Sigmoid colon (tissue), 7 donors: ENCODE measurements around the gene GPBP1. TPM values are rescaled to one million over a fixed set of nuclear protein-coding genes. Genes with fewer than 3 reads are reported as not detected.

ENCODE experiments used
- DNase-seq: peaks from one replicate; pipeline ENCODE4 v3.0.0-alpha.2; 2019
- H3K27ac ChIP-seq, 4 donors: fragments of 200-600 bp; sonication (generic); one replicate each; pipeline ENCODE4 v1.5.1; 2016 to 2019; ENCODE audit warnings: mild to moderate bottlenecking in 1 of 4
- H3K27me3 ChIP-seq, 3 donors: fragments of 200-600 bp; sonication (generic); one replicate each; pipeline ENCODE4 v1.5.1; 2019; ENCODE audit warnings: mild to moderate bottlenecking in 1 of 3
- H3K36me3 ChIP-seq, 4 donors: fragments of 200-600 bp; sonication (generic); one replicate each; pipeline ENCODE4 v1.5.1; 2016 to 2019
- H3K4me1 ChIP-seq, 4 donors: fragments of 200-600 bp; sonication (generic); one replicate each; pipeline ENCODE4 v1.5.1; 2017 to 2019
- H3K4me3 ChIP-seq, 4 donors: fragments of 200-600 bp; sonication (generic); one replicate each; pipeline ENCODE4 v1.5.1; 2017 to 2019; ENCODE audit warnings: mild to moderate bottlenecking in 2 of 4, moderate library complexity in 1 of 4
- H3K9me3 ChIP-seq, 4 donors: fragments of 200-600 bp in 3 of 4; sonication (generic) in 3 of 4; one replicate each; pipeline versions ENCODE4 v1.5.1 to v1.6.1; 2013 to 2019
- CTCF ChIP-seq, 4 experiments: fragments of 450-650 bp in 3 of 4; fragments of 200-600 bp in 1 of 4; IDR thresholded peaks; one replicate each; pipeline ENCODE4 v1.5.1; 2016 to 2019; ENCODE audit warnings: antibody characterized with exemption in 4 of 4, mild to moderate bottlenecking in 3 of 4, moderate library complexity in 2 of 4
- EP300 ChIP-seq, 4 donors: sonication (generic); formaldehyde crosslinking; IDR thresholded peaks; one replicate each; pipeline ENCODE4 v1.6.1; 2017; ENCODE audit warnings: antibody characterized with exemption in 4 of 4
- POLR2A ChIP-seq, 2 donors: fragments of 450-650 bp; IDR thresholded peaks; one replicate each; pipeline ENCODE4 v1.6.1; 2016; ENCODE audit warnings: antibody characterized with exemption in 2 of 2, mild to moderate bottlenecking in 2 of 2, moderate library complexity in 2 of 2
- POLR2AphosphoS5 ChIP-seq, 4 donors: sonication (generic); formaldehyde crosslinking; IDR thresholded peaks; one replicate each; pipeline ENCODE4 v1.6.1; 2017; ENCODE audit warnings: antibody characterized with exemption in 4 of 4
- WGBS, 2 donors: extraction: QIAGEN DNeasy Blood & Tissue Kit; methylation state at CpG; one replicate each; pipeline ENCODE4 v1.1.7; 2013; 5-methylcytosine and 5-hydroxymethylcytosine counted together
- intact Hi-C: fragments of 100-400 bp; cut with DNase I; formaldehyde crosslinking; loops from one replicate; pipeline ENCODE4 v1.15.1; 2023
- polyA plus RNA-seq, 3 donors: library from polyadenylated mRNA; stranded (reverse); fragments of 200-250 nt; gene quantifications; one replicate each; pipeline ENCODE4 v1.2.3, GENCODE V29; 2013
- total RNA-seq, 4 donors: library from RNA; depleted of rRNA; stranded (reverse); fragments of >200 nt; gene quantifications; one replicate each; pipeline ENCODE4 v1.1.0, GENCODE V29; 2016
- donor health status: healthy with polysubstance abuse.
- donor health status: Bipolar disorder and iron deficiency.
- donor health status: healthy.

Gene GPBP1
- total and polyA plus RNA-seq, 7 donors = 32.4 to 69.2 (median 52.3) TPM

DNA sequence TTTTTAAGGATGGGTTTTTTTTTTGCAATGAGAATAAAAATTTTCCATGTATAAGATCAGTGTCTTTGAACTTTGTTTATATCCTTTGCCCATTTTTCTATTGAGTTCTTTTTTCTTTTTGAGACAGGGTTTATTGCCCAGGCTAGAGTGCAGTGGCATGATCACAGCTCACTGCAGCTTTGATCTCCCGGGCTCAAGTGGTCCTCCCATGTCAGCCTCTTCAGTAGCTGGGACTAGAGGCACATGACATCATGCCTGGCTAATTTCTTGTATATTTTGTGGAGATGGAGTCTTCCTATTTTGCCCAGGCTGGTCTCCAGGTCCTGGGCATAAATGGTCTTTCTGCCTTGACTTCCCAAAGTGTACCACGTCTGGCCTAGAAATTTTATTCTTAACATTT, 21.2 kb downstream of the GPBP1 start:
- TF ChIP-seq CTCF (IDR thresholded peaks at IDR 0.05) (no peak), EP300 (IDR thresholded peaks at IDR 0.05) (no peak), POLR2AphosphoS5 (IDR thresholded peaks at IDR 0.05) (no peak), POLR2A (IDR thresholded peaks at IDR 0.05) (no peak)
- intact Hi-C loops = no loop called here
- Histone ChIP-seq H3K9me3 (no peaks in the 10 kb centered on the region), H3K4me1 (peaks cover 0 to 20% (median 11%) of the 10 kb centered on the region in 4 donors), H3K27ac (no peak overlapping the region), H3K36me3 (peaks cover 0 to 8% (median 4%) of the 10 kb centered on the region in 4 donors), H3K27me3 (no peaks in the 10 kb centered on the region), H3K4me3 (no peak overlapping the region)
- 88 to 94% methylated on average over 2 of the region's 2 CpGs for WGBS, 2 donors
- DNase-seq = no peak

- no peaks in the 10 kb centered on the region for H3K36me3 ChIP-seq
- H3K4me1 ChIP-seq = peaks cover 0 to 33% (median 27%) of the 10 kb centered on the region in 4 donors
- no peak overlapping the region for H3K27ac ChIP-seq
- no peak overlapping the region for H3K4me3 ChIP-seq
- H3K27me3 ChIP-seq = no peaks in the 10 kb centered on the region
- DNase-seq = no peak
- WGBS, 2 donors = 11 to 30% methylated on average over 8 of the region's 8 CpGs
- intact Hi-C loops = no loop called here
- TF ChIP-seq POLR2A (IDR thresholded peaks at IDR 0.05) (no peak), CTCF (IDR thresholded peaks at IDR 0.05) (no peak), POLR2AphosphoS5 (IDR thresholded peaks at IDR 0.05) (no peak), EP300 (IDR thresholded peaks at IDR 0.05) (no peak)
- no peaks in the 10 kb centered on the region for H3K9me3 ChIP-seq
Observed at GRCh38 chr5:57199866-57200265, 26.0 kb downstream of the GPBP1 start.

GRCh38 chr5:57202811-57203210, 29.0 kb downstream of the GPBP1 start:
- Histone ChIP-seq H3K36me3 (no peaks in the 10 kb centered on the region), H3K9me3 (no peaks in the 10 kb centered on the region), H3K4me1 (peaks cover 0 to 63% (median 48%) of the 10 kb centered on the region in 4 donors), H3K27me3 (no peaks in the 10 kb centered on the region), H3K27ac (no peak overlapping the region), H3K4me3 (no peak overlapping the region)
- TF ChIP-seq POLR2AphosphoS5 (IDR thresholded peaks at IDR 0.05) = no peak
- TF ChIP-seq EP300 (IDR thresholded peaks at IDR 0.05) = no peak
- no peak for TF ChIP-seq CTCF (IDR thresholded peaks at IDR 0.05)
- TF ChIP-seq POLR2A (IDR thresholded peaks at IDR 0.05) = no peak
- intact Hi-C loops = no loop called here
- no peak for DNase-seq
- WGBS, 2 donors = 65 to 84% methylated on average over 1 of the region's 1 CpG

DNA sequence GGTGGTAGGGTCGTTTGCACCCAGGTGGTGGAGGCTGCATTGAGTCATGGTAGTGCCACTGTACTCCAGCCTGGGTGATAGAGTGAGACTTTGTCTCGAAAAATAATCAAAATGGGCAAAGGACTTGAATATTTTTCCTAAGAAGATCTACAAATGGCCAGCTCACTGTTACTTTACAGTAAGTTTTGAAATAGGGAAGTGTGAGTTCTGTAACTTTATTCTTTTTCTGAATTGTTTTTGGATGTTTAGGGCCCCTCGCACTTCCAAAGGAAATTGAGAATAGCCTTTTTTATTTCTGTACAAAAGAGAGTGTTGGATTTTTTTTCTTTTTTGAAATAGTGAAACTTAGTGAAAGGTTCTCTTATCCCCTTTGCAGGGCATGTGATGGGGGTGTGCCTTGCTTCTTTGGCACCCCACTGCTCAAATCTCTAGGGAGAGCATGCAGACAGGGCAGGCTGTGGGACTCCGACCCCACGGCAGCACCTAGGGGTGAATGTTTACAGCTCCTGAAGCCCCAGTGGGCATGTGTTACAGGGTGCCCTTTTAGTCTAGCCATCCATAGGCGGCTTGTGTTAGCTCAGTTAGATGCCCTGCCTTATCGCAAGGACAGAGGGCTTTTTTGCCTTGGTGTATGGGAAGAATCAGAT, 33.3 kb downstream of the GPBP1 start:
- TF ChIP-seq EP300 (IDR thresholded peaks at IDR 0.05) (no peak), POLR2AphosphoS5 (IDR thresholded peaks at IDR 0.05) (no peak), POLR2A (IDR thresholded peaks at IDR 0.05) (no peak), CTCF (IDR thresholded peaks at IDR 0.05) (no peak)
- peak overlapping the region; percentile 46 to 81 (median 68) for H3K27ac ChIP-seq
- H3K4me1 ChIP-seq = peaks cover 0 to 75% (median 44%) of the 10 kb centered on the region in 4 donors
- 78 to 90% methylated on average over 7 of the region's 7 CpGs for WGBS, 2 donors
- intact Hi-C loops = no loop called here
- H3K4me3 ChIP-seq = no peak overlapping the region
- no peaks in the 10 kb centered on the region for H3K36me3 ChIP-seq
- no peak for DNase-seq
- no peaks in the 10 kb centered on the region for H3K27me3 ChIP-seq
- no peaks in the 10 kb centered on the region for H3K9me3 ChIP-seq

GRCh38 chr5:57207681-57208080, 33.8 kb downstream of the GPBP1 start:
- intact Hi-C loops = no loop called here
- Histone ChIP-seq H3K9me3 (no peaks in the 10 kb centered on the region), H3K4me1 (peaks cover 0 to 71% (median 42%) of the 10 kb centered on the region in 4 donors), H3K36me3 (no peaks in the 10 kb centered on the region), H3K4me3 (no peak overlapping the region), H3K27ac (peak overlapping the region; percentile 46 to 81 (median 68)), H3K27me3 (no peaks in the 10 kb centered on the region)
- peak; percentile 75 to 90 (median 82) for TF ChIP-seq POLR2AphosphoS5 (IDR thresholded peaks at IDR 0.05)
- peak; percentile 69 to 95 (median 86) for TF ChIP-seq EP300 (IDR thresholded peaks at IDR 0.05)
- no peak for TF ChIP-seq POLR2A (IDR thresholded peaks at IDR 0.05)
- no peak for TF ChIP-seq CTCF (IDR thresholded peaks at IDR 0.05)
- peak; percentile 93 for DNase-seq
- 94 to 98% methylated on average over 7 of the region's 7 CpGs for WGBS, 2 donors
